Activated B cell treated with CpG ODN at 0.5 μM for 24 hours (primary cell): ENCODE results near the gene PAK4. TPM values are rescaled to one million over a fixed set of nuclear protein-coding genes. Genes with fewer than 3 reads are reported as not detected.
"Not testable (repeated sequence)": the region's sequence is repeated elsewhere in the genome, so short reads cannot be mapped to it uniquely, and the experiment has no call there.

Source experiments
- ATAC-seq: fragments of 200-7000 bp; cut with Tn5 transposase; one replicate; pipeline ENCODE4 v1.10.0; 2021; ENCODE audit warnings: low read depth, mild to moderate bottlenecking, moderate library complexity
- CTCF ChIA-PET: fragments of 350-600 bp; sonication (Branson Sonifier 250); formaldehyde crosslinking; loops from one replicate; lab custom pipeline; 2021; ENCODE audit warnings: antibody characterized with exemption; lab: Charles Lee
- POLR2A ChIA-PET: fragments of 350-600 bp; sonication (Branson Sonifier 250); formaldehyde crosslinking; loops from one replicate; lab custom pipeline; 2021; ENCODE audit warnings: antibody characterized with exemption; lab: Charles Lee
- DNase-seq: peaks from one replicate; pipeline ENCODE4 v3.0.0; 2022
- H3K27ac Mint-ChIP-seq: one replicate; pipeline ENCODE4 v1.8.0; 2020; ENCODE audit warnings: mixed read lengths
- H3K27me3 Mint-ChIP-seq: one replicate; pipeline ENCODE4 v1.8.0; 2021; ENCODE audit warnings: mixed read lengths
- H3K36me3 Mint-ChIP-seq: one replicate; pipeline ENCODE4 v1.8.0; 2021; ENCODE audit warnings: low read depth, mixed read lengths
- H3K4me1 Mint-ChIP-seq: one replicate; pipeline ENCODE4 v1.8.0; 2021; ENCODE audit warnings: mixed read lengths
- H3K4me3 Mint-ChIP-seq: one replicate; pipeline ENCODE4 v1.8.0; 2020; ENCODE audit warnings: mild to moderate bottlenecking, mixed read lengths
- H3K9me3 Mint-ChIP-seq: one replicate; pipeline ENCODE4 v1.8.0; 2020; ENCODE audit warnings: mixed read lengths
- intact Hi-C: fragments of 100-400 bp; cut with micrococcal nuclease; formaldehyde crosslinking; loops from one replicate; pipeline ENCODE4 v1.15.1; 2024
- total RNA-seq: library from RNA; stranded (reverse); gene quantifications from 2 replicates; pipeline ENCODE4 v1.2.3, GENCODE V29; 2022
- TF ChIP-seq, protein P1 (sequence below): fragments of 200-600 bp; IDR thresholded peaks from one replicate; pipeline ENCODE4 v1.8.0; 2022; ENCODE audit warnings: antibody characterized with exemption, mild to moderate bottlenecking

Gene PAK4
- total RNA-seq, 1 donor from 2014 or later = 14.2 TPM

DNA sequence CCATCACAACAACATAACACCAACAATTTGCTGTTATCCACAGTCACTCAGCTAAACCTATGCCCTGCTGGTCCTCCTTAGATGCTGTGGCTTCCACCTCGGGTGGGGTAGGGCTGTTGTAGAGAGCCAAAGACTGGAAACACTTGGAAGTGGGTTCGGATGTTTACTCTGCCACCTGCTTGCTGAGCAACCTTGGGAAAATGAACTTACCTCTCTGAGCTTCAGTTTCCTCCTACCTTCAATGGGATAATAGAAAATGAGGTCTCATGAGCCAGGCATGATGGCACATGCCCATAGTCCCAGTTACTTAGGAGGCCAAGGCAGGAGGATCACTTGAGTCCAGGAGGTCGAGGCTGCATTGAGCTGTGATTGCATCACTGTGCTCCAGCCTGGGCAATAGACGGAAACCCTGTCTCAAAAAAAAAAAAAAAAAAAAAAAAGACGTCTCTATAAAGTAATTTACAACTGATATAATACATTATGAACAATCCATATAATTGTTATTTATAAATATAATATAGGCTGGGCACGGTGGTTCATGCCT, 81.8 kb downstream of the PAK4 start:
- ChIA-PET CTCF (no interaction called here), POLR2A (no interaction called here)
- TF ChIP-seq, protein P1, sequence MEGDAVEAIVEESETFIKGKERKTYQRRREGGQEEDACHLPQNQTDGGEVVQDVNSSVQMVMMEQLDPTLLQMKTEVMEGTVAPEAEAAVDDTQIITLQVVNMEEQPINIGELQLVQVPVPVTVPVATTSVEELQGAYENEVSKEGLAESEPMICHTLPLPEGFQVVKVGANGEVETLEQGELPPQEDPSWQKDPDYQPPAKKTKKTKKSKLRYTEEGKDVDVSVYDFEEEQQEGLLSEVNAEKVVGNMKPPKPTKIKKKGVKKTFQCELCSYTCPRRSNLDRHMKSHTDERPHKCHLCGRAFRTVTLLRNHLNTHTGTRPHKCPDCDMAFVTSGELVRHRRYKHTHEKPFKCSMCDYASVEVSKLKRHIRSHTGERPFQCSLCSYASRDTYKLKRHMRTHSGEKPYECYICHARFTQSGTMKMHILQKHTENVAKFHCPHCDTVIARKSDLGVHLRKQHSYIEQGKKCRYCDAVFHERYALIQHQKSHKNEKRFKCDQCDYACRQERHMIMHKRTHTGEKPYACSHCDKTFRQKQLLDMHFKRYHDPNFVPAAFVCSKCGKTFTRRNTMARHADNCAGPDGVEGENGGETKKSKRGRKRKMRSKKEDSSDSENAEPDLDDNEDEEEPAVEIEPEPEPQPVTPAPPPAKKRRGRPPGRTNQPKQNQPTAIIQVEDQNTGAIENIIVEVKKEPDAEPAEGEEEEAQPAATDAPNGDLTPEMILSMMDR = no peak
- Mint-ChIP-seq H3K9me3 (no peaks in the 10 kb centered on the region), H3K36me3 (no peaks in the 10 kb centered on the region), H3K4me1 (no peaks in the 10 kb centered on the region), H3K4me3 (no peak overlapping the region), H3K27ac (no peak overlapping the region), H3K27me3 (peaks cover 17% of the 10 kb centered on the region)
- DNase-seq = no peak
- ATAC-seq = no peak
- intact Hi-C loops = no loop called here

DNA sequence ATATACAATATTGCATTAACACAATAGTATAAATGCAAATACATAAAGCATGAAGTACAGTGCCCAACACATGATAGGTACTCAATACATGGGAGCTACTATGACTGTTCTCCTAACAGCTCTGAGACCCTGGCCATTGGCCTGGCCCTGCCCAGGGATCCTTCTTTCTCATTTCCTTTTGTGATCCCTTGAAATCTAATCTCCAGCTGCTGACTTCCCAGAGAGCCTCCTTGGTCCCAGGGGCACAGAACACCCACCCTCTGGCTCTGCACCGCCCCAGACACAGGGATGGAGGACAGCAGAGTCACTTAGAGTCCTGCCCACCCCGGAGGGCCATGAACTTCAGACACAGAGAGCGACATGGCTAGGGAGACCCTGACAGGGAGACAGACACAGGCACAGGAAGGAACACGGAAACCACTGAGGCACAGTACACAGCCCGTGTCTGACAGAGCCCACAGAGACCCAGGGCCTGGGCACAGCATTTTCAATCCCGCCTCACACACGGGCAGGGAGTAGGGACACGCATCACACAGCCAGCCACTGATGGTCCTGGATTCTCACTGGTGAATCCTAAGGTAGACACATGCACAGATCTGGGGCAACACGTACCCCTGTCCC, 82.7 kb downstream of the PAK4 start:
- Mint-ChIP-seq H3K9me3 (no peaks in the 10 kb centered on the region), H3K4me1 (no peaks in the 10 kb centered on the region), H3K36me3 (no peaks in the 10 kb centered on the region), H3K27ac (no peak overlapping the region), H3K27me3 (peaks cover 11% of the 10 kb centered on the region), H3K4me3 (no peak overlapping the region)
- ChIA-PET POLR2A (no interaction called here), CTCF (interaction anchor here (1.2 kb wide), 1 partner anchor 86 kb away, joined by 3 read pairs; no protein-coding TSS in a partner anchor)
- intact Hi-C loops = no loop called here
- no peak for DNase-seq
- no peak for ATAC-seq
- TF ChIP-seq, protein P1 = no peak

DNA sequence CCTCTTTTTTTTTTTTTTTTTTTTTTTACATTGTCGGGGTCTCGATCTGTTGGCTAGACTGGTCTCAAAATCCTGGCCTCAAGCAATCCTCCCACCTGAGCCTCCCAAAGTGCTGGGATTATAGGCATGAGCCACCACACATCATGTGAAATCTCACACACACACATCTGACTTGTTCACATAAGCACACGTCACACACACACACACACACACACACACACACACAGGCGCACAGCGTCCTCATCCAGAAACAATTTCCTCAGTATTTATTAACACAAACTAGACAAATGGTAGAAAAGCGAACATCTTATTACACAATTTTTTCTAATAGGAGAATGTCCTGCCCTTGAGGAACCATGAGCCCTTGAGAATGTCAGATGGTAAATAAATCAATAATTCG, 83.6 kb downstream of the PAK4 start:
- DNase-seq = no peak
- ChIA-PET POLR2A (no interaction called here), CTCF (interaction anchor here (1.2 kb wide), 1 partner anchor 87 kb away, joined by 3 read pairs; no protein-coding TSS in a partner anchor)
- no peak overlapping the region for H3K27ac Mint-ChIP-seq
- no peaks in the 10 kb centered on the region for H3K4me1 Mint-ChIP-seq
- intact Hi-C loops = no loop called here
- H3K9me3 Mint-ChIP-seq = no peaks in the 10 kb centered on the region
- H3K36me3 Mint-ChIP-seq = no peaks in the 10 kb centered on the region
- H3K4me3 Mint-ChIP-seq = no peak overlapping the region
- TF ChIP-seq, protein P1 = no peak
- no peak for ATAC-seq
- H3K27me3 Mint-ChIP-seq = peaks cover 7% of the 10 kb centered on the region

DNA sequence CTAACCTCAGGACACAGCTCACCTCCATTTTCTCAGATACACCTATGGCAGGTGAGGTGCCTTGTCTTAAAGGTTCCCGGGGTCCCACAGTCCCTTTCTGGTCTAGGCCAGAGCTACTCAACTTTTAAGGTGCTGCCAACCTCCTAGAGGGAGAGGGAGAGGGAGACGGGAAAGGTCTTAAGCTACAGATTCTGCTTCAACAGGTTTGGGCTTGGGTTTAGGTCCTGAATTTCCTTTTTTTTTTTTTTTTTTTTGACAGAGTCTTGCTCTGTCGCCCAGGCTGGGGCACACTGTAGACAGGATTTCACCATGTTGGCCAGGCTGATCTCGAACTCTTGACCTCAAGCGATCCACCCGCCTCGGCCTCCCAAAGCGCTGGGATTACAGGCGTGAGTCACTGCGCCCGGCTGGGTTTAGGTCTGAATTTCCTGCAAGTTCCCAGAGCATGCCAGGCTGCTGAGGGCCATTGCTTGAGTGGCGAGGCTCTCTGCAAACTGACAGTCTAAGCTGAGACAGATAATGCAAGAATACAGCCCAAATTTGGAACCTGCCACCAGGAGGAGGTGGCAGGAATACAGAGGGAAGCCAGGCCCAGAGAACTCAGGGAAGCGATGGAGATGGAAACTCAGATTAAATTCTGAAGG, 86.3 kb downstream of the PAK4 start:
- no peak overlapping the region for H3K4me3 Mint-ChIP-seq
- H3K27ac Mint-ChIP-seq = no peak overlapping the region
- ATAC-seq = no peak
- ChIA-PET POLR2A (interaction anchor here (0.8 kb wide), 1 partner anchor 8 kb away, joined by 3 read pairs; no protein-coding TSS in a partner anchor), CTCF (interaction anchor here (1.0 kb wide), 1 partner anchor 117 kb away, joined by 3 read pairs; no protein-coding TSS in a partner anchor)
- H3K9me3 Mint-ChIP-seq = peaks cover under 1% of the 10 kb centered on the region
- intact Hi-C loops = loop anchor here (1.0 to 5.0 kb wide), 2 partner anchors 116 to 320 kb away; partner anchors contain the start of gene EID2B
- DNase-seq = no peak
- no peaks in the 10 kb centered on the region for H3K36me3 Mint-ChIP-seq
- no peaks in the 10 kb centered on the region for H3K4me1 Mint-ChIP-seq
- TF ChIP-seq, protein P1 = no peak
- peaks cover 5% of the 10 kb centered on the region for H3K27me3 Mint-ChIP-seq

DNA sequence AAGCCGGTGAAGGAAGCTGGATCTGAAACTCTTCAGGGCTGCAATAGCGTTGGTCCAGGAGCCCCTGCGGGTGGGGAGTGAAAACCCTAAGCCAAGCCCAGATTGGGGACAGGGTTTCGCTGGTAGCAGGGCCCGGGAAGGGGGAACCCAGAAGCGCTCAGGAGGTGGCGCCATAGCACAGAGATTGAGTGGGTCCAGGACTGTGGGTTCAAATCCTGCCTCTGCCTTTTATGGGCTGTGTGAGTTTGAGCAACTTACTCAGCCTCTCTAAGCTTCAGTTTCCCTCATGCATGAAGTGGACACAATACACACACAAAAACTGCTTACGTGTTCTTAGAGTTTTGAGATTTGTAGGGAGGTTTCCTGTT, 86.8 kb downstream of the PAK4 start:
- TF ChIP-seq, protein P1 = no peak
- H3K9me3 Mint-ChIP-seq = peaks cover 5% of the 10 kb centered on the region
- ChIA-PET CTCF (interaction anchor here (1.0 kb wide), 1 partner anchor 117 kb away, joined by 3 read pairs; no protein-coding TSS in a partner anchor), POLR2A (interaction anchor here (0.8 kb wide), 1 partner anchor 9 kb away, joined by 3 read pairs; no protein-coding TSS in a partner anchor)
- peaks cover 10% of the 10 kb centered on the region for H3K27me3 Mint-ChIP-seq
- intact Hi-C loops = loop anchor here (1.0 to 5.0 kb wide), 2 partner anchors 116 to 320 kb away; partner anchors contain the start of gene EID2B
- ATAC-seq (peak; percentile 40), DNase-seq (no peak)
- H3K36me3 Mint-ChIP-seq = no peaks in the 10 kb centered on the region
- H3K4me3 Mint-ChIP-seq = no peak overlapping the region
- H3K4me1 Mint-ChIP-seq = no peaks in the 10 kb centered on the region
- no peak overlapping the region for H3K27ac Mint-ChIP-seq

DNA sequence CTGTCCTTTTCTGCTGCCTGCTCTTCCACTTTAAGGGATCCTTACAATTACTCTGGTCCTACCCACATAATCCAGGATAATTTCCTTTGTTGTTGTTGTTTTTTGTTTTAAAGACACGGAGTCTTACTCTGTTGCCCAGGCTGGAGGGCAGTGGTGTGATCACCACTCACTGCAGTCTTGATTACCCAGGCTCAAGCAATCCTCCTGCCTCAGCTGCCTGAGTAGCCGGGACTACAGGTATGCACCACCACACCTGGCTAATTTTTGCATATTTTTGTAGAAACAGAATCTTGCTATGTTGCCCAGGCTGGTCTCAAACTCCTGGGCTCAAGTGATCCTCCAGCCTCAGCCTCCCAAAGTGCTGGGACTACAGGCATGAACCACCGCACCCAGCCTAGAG, 89.7 kb downstream of the PAK4 start:
- H3K4me1 Mint-ChIP-seq, POLR2A ChIA-PET, ATAC-seq, H3K9me3 Mint-ChIP-seq, DNase-seq, intact Hi-C loops, H3K27ac Mint-ChIP-seq, H3K36me3 Mint-ChIP-seq, CTCF ChIA-PET, H3K4me3 Mint-ChIP-seq: not testable (repeated sequence)
- H3K27me3 Mint-ChIP-seq = peaks cover 15% of the 10 kb centered on the region
